AG09319 (cell line): ENCODE results near the gene CA7.

Experiments used
- DNase-seq: peaks from one replicate; pipeline ENCODE4 v3.0.0-alpha.2; 2010; ENCODE audit warnings: low read depth; ENCODE audit errors: extremely low read depth
- CTCF ChIP-seq: IDR thresholded peaks from 2 replicates; pipeline ENCODE4 v1.5.1; 2011; ENCODE audit warnings: low read depth, mild to moderate bottlenecking, inconsistent platforms, low read length, moderate library complexity

Gene CA7

GRCh38 chr16:66844342-66845079 is at the start of gene CA7:
Gene CA7 (plus strand): TSS chr16:66844414. CDS start chr16:66844488, 74 bp downstream.
- no peak for TF ChIP-seq CTCF
- DNase-seq: no peak

- no peak for DNase-seq
- no peak for TF ChIP-seq CTCF
Measured at GRCh38 chr16:66798161-66798560, 46.1 kb upstream of the CA7 start.

- DNase-seq: no peak
- TF ChIP-seq CTCF: no peak
Measured at GRCh38 chr16:66800856-66801255, 43.4 kb upstream of the CA7 start.

- TF ChIP-seq CTCF: no peak
- DNase-seq: no peak
Measured at GRCh38 chr16:66801320-66802105, 42.7 kb upstream of the CA7 start, which contains the start of gene TERB1. Gene TERB1 (minus strand): TSS chr16:66801584. CDS start chr16:66796798, 4,786 bp downstream.

- no peak for TF ChIP-seq CTCF
- no peak for DNase-seq
Measured at GRCh38 chr16:66802159-66802558, 42.1 kb upstream of the CA7 start.

- TF ChIP-seq CTCF: no peak
- no peak for DNase-seq
Measured at GRCh38 chr16:66809765-66810164, 34.4 kb upstream of the CA7 start.

DNA sequence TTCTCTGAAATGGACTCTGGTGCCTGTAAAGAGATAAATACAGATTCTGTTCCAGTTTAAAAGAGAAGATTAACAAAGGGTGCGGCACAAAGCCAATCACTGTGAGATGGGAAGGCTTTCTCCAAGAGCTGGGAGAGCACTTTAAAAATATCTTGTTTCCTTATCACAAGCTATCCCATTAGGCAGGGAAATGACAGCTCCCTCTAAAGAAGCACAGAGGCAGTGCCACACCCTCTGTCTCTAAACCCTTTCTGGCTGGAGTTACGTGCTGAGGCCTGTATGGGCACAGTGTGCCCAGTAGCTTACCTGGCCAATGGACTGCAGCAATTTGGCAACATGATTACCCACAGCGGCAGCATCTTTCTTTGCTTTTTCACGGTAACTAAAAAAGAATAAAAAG is 33.8 kb upstream of the CA7 start:
- TF ChIP-seq CTCF: no peak

More for the DNA sequence above, 33.8 kb upstream of the CA7 start:
- DNase-seq: no peak
